ENCODE measurements around the gene GPR63. TPM values are rescaled to one million over a fixed set of nuclear protein-coding genes. Genes with fewer than 3 reads are reported as not detected.
A peak's percentile ranks its signal among the peaks of the same experiment; 100 is the strongest.

GPR63 gene
- total RNA-seq, 6 experiments from 2014 or later: 1.4 to 2.5 (median 2.1) TPM

- DNase-seq: peak; percentile 7
- Mint-ChIP-seq H3K4me1 (ENCODE audit: low read depth) (peaks cover 22% of the 10 kb centered on the region), H3K9me3 (no peaks in the 10 kb centered on the region), H3K36me3 (ENCODE audit: low read depth) (no peaks in the 10 kb centered on the region), H3K27ac (no peak overlapping the region), H3K4me3 (no peak overlapping the region), H3K27me3 (ENCODE audit: insufficient read depth) (peaks cover 2% of the 10 kb centered on the region)
- no peak for TF ChIP-seq CTCF (IDR thresholded peaks at IDR 0.05)
Measured at GRCh38 chr6:96841345-96841744, 4.1 kb upstream of the GPR63 start.

- peak overlapping the region; percentile 77 for H3K27ac Mint-ChIP-seq
- no peaks in the 10 kb centered on the region for H3K9me3 Mint-ChIP-seq
- H3K36me3 Mint-ChIP-seq (ENCODE audit: low read depth): no peaks in the 10 kb centered on the region
- peak overlapping the region; percentile 96 for H3K4me3 Mint-ChIP-seq
- peaks cover 37% of the 10 kb centered on the region for H3K4me1 Mint-ChIP-seq (ENCODE audit: low read depth)
- no peak for DNase-seq
- TF ChIP-seq CTCF (IDR thresholded peaks at IDR 0.05): no peak
- peaks cover 3% of the 10 kb centered on the region; the same call in 1 of the 2 replicates for H3K27me3 Mint-ChIP-seq (ENCODE audit: insufficient read depth)
Measured at GRCh38 chr6:96836631-96837080, 621 bp downstream of the GPR63 start.

- H3K27ac Mint-ChIP-seq: no peak overlapping the region
- no peaks in the 10 kb centered on the region for H3K36me3 Mint-ChIP-seq (ENCODE audit: low read depth)
- no peak for DNase-seq
- TF ChIP-seq CTCF (IDR thresholded peaks at IDR 0.05): no peak
- H3K27me3 Mint-ChIP-seq (ENCODE audit: insufficient read depth): peaks cover 3% of the 10 kb centered on the region
- peaks cover 28% of the 10 kb centered on the region for H3K4me1 Mint-ChIP-seq (ENCODE audit: low read depth)
- no peaks in the 10 kb centered on the region for H3K9me3 Mint-ChIP-seq
- H3K4me3 Mint-ChIP-seq: no peak overlapping the region
Measured at GRCh38 chr6:96834070-96834469, 3.2 kb downstream of the GPR63 start.

GRCh38 chr6:96832780-96833179, 4.5 kb downstream of the GPR63 start:
- TF ChIP-seq CTCF (IDR thresholded peaks at IDR 0.05): no peak
- Mint-ChIP-seq H3K36me3 (ENCODE audit: low read depth) (no peaks in the 10 kb centered on the region), H3K4me1 (ENCODE audit: low read depth) (peaks cover 24% of the 10 kb centered on the region), H3K27me3 (ENCODE audit: insufficient read depth) (peaks cover 2% of the 10 kb centered on the region), H3K4me3 (no peak overlapping the region), H3K27ac (no peak overlapping the region), H3K9me3 (no peaks in the 10 kb centered on the region)
- DNase-seq: no peak

GRCh38 chr6:96826865-96827264, 10.4 kb downstream of the GPR63 start:
- Mint-ChIP-seq H3K4me3 (no peak overlapping the region), H3K9me3 (no peaks in the 10 kb centered on the region), H3K36me3 (ENCODE audit: low read depth) (no peaks in the 10 kb centered on the region), H3K27me3 (ENCODE audit: insufficient read depth) (no peaks in the 10 kb centered on the region; the same call in 1 of the 2 replicates), H3K4me1 (ENCODE audit: low read depth) (no peaks in the 10 kb centered on the region), H3K27ac (no peak overlapping the region)
- TF ChIP-seq CTCF (IDR thresholded peaks at IDR 0.05): no peak
- DNase-seq: no peak

- no peak for DNase-seq
- H3K9me3 Mint-ChIP-seq: no peaks in the 10 kb centered on the region
Measured at GRCh38 chr6:96823743-96824142, 13.5 kb downstream of the GPR63 start.

More at GRCh38 chr6:96823743-96824142, 13.5 kb downstream of the GPR63 start:
- no peaks in the 10 kb centered on the region; the same call in 1 of the 2 replicates for H3K36me3 Mint-ChIP-seq (ENCODE audit: low read depth)
- H3K4me3 Mint-ChIP-seq: no peak overlapping the region
- H3K4me1 Mint-ChIP-seq (ENCODE audit: low read depth): no peaks in the 10 kb centered on the region
- H3K27me3 Mint-ChIP-seq (ENCODE audit: insufficient read depth): no peaks in the 10 kb centered on the region
- TF ChIP-seq CTCF (IDR thresholded peaks at IDR 0.05): no peak
- no peak overlapping the region for H3K27ac Mint-ChIP-seq

Data from HFFc6 (cell line).